Stimulated activated CD4-positive, alpha-beta T cell treated with anti-CD3 and anti-CD28 coated beads, Interleukin-15, amount 100 ng/mL, for 48 hours (primary cell): ENCODE results near the gene TPO.

Experiments
- DNase-seq, 2 donors: peaks; one replicate each; pipeline ENCODE4 v3.0.0-alpha.2; 2020; ENCODE audit warnings: low read depth in 2 of 2

Gene TPO

GRCh38 chr2:1584051-1584531 is 170.8 kb downstream of the TPO start:
- no peak for DNase-seq

- no peak for DNase-seq
Measured at GRCh38 chr2:1584691-1585485, 171.6 kb downstream of the TPO start.

- no peak for DNase-seq
Measured at GRCh38 chr2:1585635-1586034, 172.4 kb downstream of the TPO start.

- DNase-seq: no peak
Measured at GRCh38 chr2:1586251-1586922, 173.1 kb downstream of the TPO start.

GRCh38 chr2:1586923-1587840 is 173.9 kb downstream of the TPO start:
- DNase-seq: no peak

- DNase-seq: no peak
Measured at GRCh38 chr2:1588051-1588977, 175.1 kb downstream of the TPO start.

GRCh38 chr2:1588978-1589621 is 175.8 kb downstream of the TPO start:
- DNase-seq: no peak

- no peak for DNase-seq
Measured at GRCh38 chr2:1590596-1591460, 177.6 kb downstream of the TPO start.

GRCh38 chr2:1591461-1591770 is 178.2 kb downstream of the TPO start:
- no peak for DNase-seq
